Neural crest cell (in vitro differentiated cells): ENCODE data around the gene PRMT2. TPM values are rescaled to one million over a fixed set of nuclear protein-coding genes. Genes with fewer than 3 reads are reported as not detected.

Experiments used
- DNase-seq: peaks from one replicate; pipeline ENCODE4 v3.0.0; 2021; ENCODE audit warnings: low read depth, mixed read lengths, low spot score
- H3K27ac Mint-ChIP-seq: one replicate; pipeline ENCODE4 v1.8.0; 2021; ENCODE audit warnings: mild to moderate bottlenecking, mixed read lengths; ENCODE audit not compliant: unreplicated experiment
- H3K27me3 Mint-ChIP-seq: 2 replicates; pipeline ENCODE4 v1.8.0; 2021; ENCODE audit warnings: low read depth, mild to moderate bottlenecking, mixed read lengths
- H3K36me3 Mint-ChIP-seq: 2 replicates; pipeline ENCODE4 v1.8.0; 2021; ENCODE audit warnings: low read depth, mild to moderate bottlenecking, mixed read lengths
- H3K4me1 Mint-ChIP-seq: 2 replicates; pipeline ENCODE4 v1.8.0; 2021; ENCODE audit warnings: mixed read lengths
- H3K4me3 Mint-ChIP-seq: one replicate; pipeline ENCODE4 v1.8.0; 2021; ENCODE audit warnings: mild to moderate bottlenecking, mixed read lengths
- H3K9me3 Mint-ChIP-seq: 2 replicates; pipeline ENCODE4 v1.8.0; 2021; ENCODE audit warnings: mixed read lengths
- total RNA-seq: library from RNA; stranded (reverse); gene quantifications from 2 replicates; pipeline ENCODE4 v1.2.1, GENCODE V29; 2021
- TF ChIP-seq, protein P1 (sequence below): fragments of 200-600 bp; sonication (generic); conservative IDR thresholded peaks from 2 replicates; pipeline ENCODE4 v1.5.0; 2021; ENCODE audit warnings: antibody characterized with exemption, mild to moderate bottlenecking

PRMT2 gene
- total RNA-seq, 1 donor from 2014 or later = 109 TPM

DNA sequence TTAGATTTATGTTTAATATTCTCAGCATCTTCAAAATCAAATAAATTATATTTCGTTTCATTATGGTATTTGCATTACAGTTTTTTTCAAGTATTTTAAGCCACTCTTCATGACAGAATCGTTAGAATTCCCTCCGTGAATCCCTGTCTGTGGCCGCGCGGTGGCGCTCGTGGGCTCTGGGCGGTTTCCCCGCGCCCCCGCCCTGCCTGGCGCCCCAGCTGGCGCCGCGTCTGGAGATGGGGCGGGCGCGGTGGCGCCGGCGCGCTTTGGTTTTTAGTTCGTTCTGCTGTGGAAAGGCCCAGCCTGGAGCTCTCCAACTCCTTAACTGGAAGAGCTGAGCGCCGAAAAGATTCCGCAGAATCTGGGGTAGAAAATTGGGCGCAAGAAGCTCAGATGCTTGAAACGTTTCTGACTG lies 25.7 kb downstream of the PRMT2 start:
- Mint-ChIP-seq H3K9me3 (peaks cover 4% of the 10 kb centered on the region), H3K4me3 (no peak overlapping the region), H3K27ac (no peak overlapping the region), H3K4me1 (peaks cover 11% of the 10 kb centered on the region), H3K27me3 (no peaks in the 10 kb centered on the region), H3K36me3 (peaks cover 34% of the 10 kb centered on the region)
- TF ChIP-seq, protein P1, sequence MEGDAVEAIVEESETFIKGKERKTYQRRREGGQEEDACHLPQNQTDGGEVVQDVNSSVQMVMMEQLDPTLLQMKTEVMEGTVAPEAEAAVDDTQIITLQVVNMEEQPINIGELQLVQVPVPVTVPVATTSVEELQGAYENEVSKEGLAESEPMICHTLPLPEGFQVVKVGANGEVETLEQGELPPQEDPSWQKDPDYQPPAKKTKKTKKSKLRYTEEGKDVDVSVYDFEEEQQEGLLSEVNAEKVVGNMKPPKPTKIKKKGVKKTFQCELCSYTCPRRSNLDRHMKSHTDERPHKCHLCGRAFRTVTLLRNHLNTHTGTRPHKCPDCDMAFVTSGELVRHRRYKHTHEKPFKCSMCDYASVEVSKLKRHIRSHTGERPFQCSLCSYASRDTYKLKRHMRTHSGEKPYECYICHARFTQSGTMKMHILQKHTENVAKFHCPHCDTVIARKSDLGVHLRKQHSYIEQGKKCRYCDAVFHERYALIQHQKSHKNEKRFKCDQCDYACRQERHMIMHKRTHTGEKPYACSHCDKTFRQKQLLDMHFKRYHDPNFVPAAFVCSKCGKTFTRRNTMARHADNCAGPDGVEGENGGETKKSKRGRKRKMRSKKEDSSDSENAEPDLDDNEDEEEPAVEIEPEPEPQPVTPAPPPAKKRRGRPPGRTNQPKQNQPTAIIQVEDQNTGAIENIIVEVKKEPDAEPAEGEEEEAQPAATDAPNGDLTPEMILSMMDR = peak; percentile 83
- DNase-seq = peak; percentile 48

GRCh38 chr21:46661642-46662366 lies 26.3 kb downstream of the PRMT2 start:
- Mint-ChIP-seq H3K9me3 (peaks cover under 1% of the 10 kb centered on the region), H3K27ac (no peak overlapping the region), H3K4me1 (peaks cover 11% of the 10 kb centered on the region), H3K27me3 (peaks cover 2% of the 10 kb centered on the region), H3K36me3 (peaks cover 28% of the 10 kb centered on the region), H3K4me3 (no peak overlapping the region)
- TF ChIP-seq, protein P1 = no peak
- no peak for DNase-seq

GRCh38 chr21:46662367-46662654 lies 26.8 kb downstream of the PRMT2 start:
- peaks cover 11% of the 10 kb centered on the region for H3K4me1 Mint-ChIP-seq
- peaks cover 23% of the 10 kb centered on the region for H3K36me3 Mint-ChIP-seq
- no peak overlapping the region for H3K4me3 Mint-ChIP-seq
- H3K9me3 Mint-ChIP-seq = no peaks in the 10 kb centered on the region
- no peak for DNase-seq
- peaks cover 3% of the 10 kb centered on the region for H3K27me3 Mint-ChIP-seq
- H3K27ac Mint-ChIP-seq = no peak overlapping the region
- TF ChIP-seq, protein P1 = no peak

GRCh38 chr21:46662765-46663500 lies 27.5 kb downstream of the PRMT2 start:
- no peaks in the 10 kb centered on the region for H3K9me3 Mint-ChIP-seq
- TF ChIP-seq, protein P1 = no peak
- H3K36me3 Mint-ChIP-seq = peaks cover 20% of the 10 kb centered on the region
- H3K27ac Mint-ChIP-seq = no peak overlapping the region
- H3K4me3 Mint-ChIP-seq = no peak overlapping the region
- peaks cover 11% of the 10 kb centered on the region for H3K4me1 Mint-ChIP-seq
- H3K27me3 Mint-ChIP-seq = peaks cover 6% of the 10 kb centered on the region
- DNase-seq = no peak

GRCh38 chr21:46663754-46664153 lies 28.3 kb downstream of the PRMT2 start:
- Mint-ChIP-seq H3K36me3 (peaks cover 12% of the 10 kb centered on the region), H3K27ac (no peak overlapping the region)
- TF ChIP-seq, protein P1 = no peak

More at GRCh38 chr21:46663754-46664153, 28.3 kb downstream of the PRMT2 start:
- Mint-ChIP-seq H3K4me1 (peaks cover 14% of the 10 kb centered on the region), H3K27me3 (peaks cover 9% of the 10 kb centered on the region), H3K9me3 (no peaks in the 10 kb centered on the region), H3K4me3 (no peak overlapping the region)
- no peak for DNase-seq
